Hepatocyte (in vitro differentiated cells): ENCODE data around the gene AMZ2. TPM values are rescaled to one million over a fixed set of nuclear protein-coding genes. Genes with fewer than 3 reads are reported as not detected.

Experiments
- DNase-seq: peaks from one replicate; pipeline ENCODE4 v3.0.0-alpha.2; 2016; ENCODE audit warnings: low spot score
- H2AFZ ChIP-seq: fragments of 200-600 bp; sonication (generic); 2 replicates; pipeline ENCODE4 v1.6.0; 2016; ENCODE audit warnings: antibody characterized with exemption, mild to moderate bottlenecking
- H3K27ac ChIP-seq: fragments of 200-600 bp; sonication (generic); 2 replicates; pipeline ENCODE4 v1.5.1; 2016; ENCODE audit warnings: mild to moderate bottlenecking
- H3K27me3 ChIP-seq: fragments of 200-600 bp; sonication (generic); 2 replicates; pipeline ENCODE4 v1.6.1; 2016
- H3K36me3 ChIP-seq: fragments of 200-600 bp; sonication (generic); replicated peaks from 2 replicates; pipeline ENCODE4 v1.5.1; 2016; ENCODE audit warnings: low read depth; ENCODE audit not compliant: insufficient read depth
- H3K4me1 ChIP-seq: fragments of 200-600 bp; sonication (generic); 2 replicates; pipeline ENCODE4 v1.5.1; 2016; ENCODE audit warnings: mild to moderate bottlenecking, moderate library complexity; ENCODE audit not compliant: insufficient read depth
- H3K4me2 ChIP-seq: fragments of 200-600 bp; sonication (generic); 2 replicates; pipeline ENCODE4 v1.6.0; 2016
- H3K4me3 ChIP-seq: fragments of 200-600 bp; sonication (generic); 2 replicates; pipeline ENCODE4 v1.5.1; 2016; ENCODE audit warnings: mild to moderate bottlenecking
- H3K79me2 ChIP-seq: fragments of 200-600 bp; sonication (generic); 2 replicates; pipeline ENCODE4 v1.6.0; 2017; ENCODE audit warnings: mild to moderate bottlenecking
- H3K9me2 ChIP-seq: fragments of 200-600 bp; sonication (generic); replicated peaks from 2 replicates; pipeline ENCODE4 v1.6.0; 2017; ENCODE audit warnings: mild to moderate bottlenecking; ENCODE audit not compliant: insufficient read depth
- H3K9me3 ChIP-seq: fragments of 200-600 bp; sonication (generic); 2 replicates; pipeline ENCODE4 v1.5.1; 2016; ENCODE audit warnings: low read depth, mild to moderate bottlenecking
- H4K20me1 ChIP-seq: fragments of 200-600 bp; sonication (generic); 2 replicates; pipeline ENCODE4 v1.6.0; 2016; ENCODE audit warnings: mild to moderate bottlenecking; ENCODE audit not compliant: insufficient read depth, poor library complexity, severe bottlenecking
- EZH2 ChIP-seq: fragments of 200-600 bp; sonication (generic); IDR thresholded peaks from 2 replicates; pipeline ENCODE4 v1.6.1; 2016; ENCODE audit warnings: antibody characterized with exemption, mild to moderate bottlenecking, borderline replicate concordance
- EZH2phosphoT487 ChIP-seq: fragments of 200-600 bp; sonication (generic); IDR thresholded peaks from one replicate; pipeline ENCODE4 v1.6.1; 2018; ENCODE audit warnings: antibody characterized with exemption, mild to moderate bottlenecking, low read depth, moderate library complexity; ENCODE audit not compliant: unreplicated experiment, severe bottlenecking
- WGBS: methylation state at CpG from one replicate; pipeline ENCODE4 v1.1.6; 2016; ENCODE audit warnings: low lambda C conversion rate; ENCODE audit errors: missing lambda C conversion rate; 5-methylcytosine and 5-hydroxymethylcytosine counted together
- polyA plus RNA-seq: library from polyadenylated mRNA; unstranded; fragments of >200 nt; fragmentation: Nextera tagmentation; extraction: Ambion mirVana; gene quantifications from 2 replicates; pipeline ENCODE4 v1.2.1, GENCODE V29; 2016
- total RNA-seq: library from RNA; depleted of rRNA; stranded (reverse); fragments of >200 nt; gene quantifications from 2 replicates; pipeline ENCODE4 v1.2.3, GENCODE V29; 2014
- TF ChIP-seq, protein P1 (sequence below): fragments of 200-600 bp; sonication (generic); IDR thresholded peaks from 2 replicates; pipeline ENCODE4 v1.5.1; 2016; ENCODE audit warnings: antibody characterized with exemption, mild to moderate bottlenecking; ENCODE audit not compliant: poor library complexity

Gene AMZ2
- total and polyA plus RNA-seq, 2 experiments from 2014 or later = 51.6 to 58.8 TPM

- no peaks in the 10 kb centered on the region for H3K27me3 ChIP-seq
- H3K4me2 ChIP-seq = no peak overlapping the region
- H3K36me3 ChIP-seq = no peaks in the 10 kb centered on the region
- 75% methylated on average over 10 of the region's 10 CpGs for WGBS
- TF ChIP-seq, protein P1, sequence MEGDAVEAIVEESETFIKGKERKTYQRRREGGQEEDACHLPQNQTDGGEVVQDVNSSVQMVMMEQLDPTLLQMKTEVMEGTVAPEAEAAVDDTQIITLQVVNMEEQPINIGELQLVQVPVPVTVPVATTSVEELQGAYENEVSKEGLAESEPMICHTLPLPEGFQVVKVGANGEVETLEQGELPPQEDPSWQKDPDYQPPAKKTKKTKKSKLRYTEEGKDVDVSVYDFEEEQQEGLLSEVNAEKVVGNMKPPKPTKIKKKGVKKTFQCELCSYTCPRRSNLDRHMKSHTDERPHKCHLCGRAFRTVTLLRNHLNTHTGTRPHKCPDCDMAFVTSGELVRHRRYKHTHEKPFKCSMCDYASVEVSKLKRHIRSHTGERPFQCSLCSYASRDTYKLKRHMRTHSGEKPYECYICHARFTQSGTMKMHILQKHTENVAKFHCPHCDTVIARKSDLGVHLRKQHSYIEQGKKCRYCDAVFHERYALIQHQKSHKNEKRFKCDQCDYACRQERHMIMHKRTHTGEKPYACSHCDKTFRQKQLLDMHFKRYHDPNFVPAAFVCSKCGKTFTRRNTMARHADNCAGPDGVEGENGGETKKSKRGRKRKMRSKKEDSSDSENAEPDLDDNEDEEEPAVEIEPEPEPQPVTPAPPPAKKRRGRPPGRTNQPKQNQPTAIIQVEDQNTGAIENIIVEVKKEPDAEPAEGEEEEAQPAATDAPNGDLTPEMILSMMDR = no peak
- no peak for TF ChIP-seq EZH2
- no peak for TF ChIP-seq EZH2phosphoT487
- no peak overlapping the region for H3K27ac ChIP-seq
- H3K4me1 ChIP-seq = no peaks in the 10 kb centered on the region
- no peaks in the 10 kb centered on the region for H3K79me2 ChIP-seq
- no peak for DNase-seq
- no peaks in the 10 kb centered on the region for H4K20me1 ChIP-seq
- H3K9me2 ChIP-seq = no peaks in the 10 kb centered on the region
- no peaks in the 10 kb centered on the region for H3K9me3 ChIP-seq
- no peak overlapping the region for H3K4me3 ChIP-seq
- no peak overlapping the region for H2AFZ ChIP-seq
Measured at GRCh38 chr17:68302066-68302564, 54.3 kb downstream of the AMZ2 start.

- Histone ChIP-seq H4K20me1 (no peaks in the 10 kb centered on the region), H3K4me2 (no peak overlapping the region), H3K9me2 (no peaks in the 10 kb centered on the region), H2AFZ (no peak overlapping the region), H3K4me1 (no peaks in the 10 kb centered on the region), H3K4me3 (no peak overlapping the region), H3K79me2 (no peaks in the 10 kb centered on the region), H3K9me3 (no peaks in the 10 kb centered on the region), H3K27me3 (no peaks in the 10 kb centered on the region), H3K36me3 (no peaks in the 10 kb centered on the region), H3K27ac (no peak overlapping the region)
- 65% methylated on average over 4 of the region's 4 CpGs for WGBS
- no peak for DNase-seq
- TF ChIP-seq, protein P1 = no peak
- TF ChIP-seq EZH2 = no peak
- no peak for TF ChIP-seq EZH2phosphoT487
Measured at GRCh38 chr17:68302666-68303065, 54.8 kb downstream of the AMZ2 start.

- TF ChIP-seq EZH2 (no peak), EZH2phosphoT487 (no peak)
- TF ChIP-seq, protein P1 = no peak
- H3K36me3 ChIP-seq = no peaks in the 10 kb centered on the region
- WGBS = 89% methylated on average over 6 of the region's 6 CpGs
- H3K9me3 ChIP-seq = no peaks in the 10 kb centered on the region
- DNase-seq = no peak
- no peaks in the 10 kb centered on the region for H3K4me1 ChIP-seq
- no peaks in the 10 kb centered on the region for H3K9me2 ChIP-seq
- H3K4me2 ChIP-seq = no peak overlapping the region
- H3K27me3 ChIP-seq = no peaks in the 10 kb centered on the region
- no peaks in the 10 kb centered on the region for H3K79me2 ChIP-seq
- no peak overlapping the region for H2AFZ ChIP-seq
- no peak overlapping the region for H3K27ac ChIP-seq
- H3K4me3 ChIP-seq = no peak overlapping the region
- no peaks in the 10 kb centered on the region for H4K20me1 ChIP-seq
Measured at GRCh38 chr17:68304706-68305105, 56.9 kb downstream of the AMZ2 start.

GRCh38 chr17:68305142-68305541, 57.3 kb downstream of the AMZ2 start:
- H3K4me3 ChIP-seq = no peak overlapping the region
- H3K4me2 ChIP-seq = no peak overlapping the region
- H3K79me2 ChIP-seq = no peaks in the 10 kb centered on the region
- no peaks in the 10 kb centered on the region for H3K9me3 ChIP-seq
- no peaks in the 10 kb centered on the region for H4K20me1 ChIP-seq
- H3K27ac ChIP-seq = no peak overlapping the region
- H3K9me2 ChIP-seq = no peaks in the 10 kb centered on the region
- no peaks in the 10 kb centered on the region for H3K4me1 ChIP-seq
- no peaks in the 10 kb centered on the region for H3K36me3 ChIP-seq
- H2AFZ ChIP-seq = no peak overlapping the region
- TF ChIP-seq EZH2phosphoT487 (no peak), EZH2 (no peak)
- TF ChIP-seq, protein P1 = no peak
- no peak for DNase-seq
- 71% methylated on average over 4 of the region's 4 CpGs for WGBS
- H3K27me3 ChIP-seq = no peaks in the 10 kb centered on the region
